ENCODE results near the gene COL18A1. TPM values are rescaled to one million over a fixed set of nuclear protein-coding genes. Genes with fewer than 3 reads are reported as not detected.
A peak's percentile ranks its signal among the peaks of the same experiment; 100 is the strongest.

COL18A1 gene
- polyA plus RNA-seq, 1 donor (not counting 4 experiments of a cell fraction or from before 2014, with no cell fraction given) = 13.0 TPM

GRCh38 chr21:45408271-45408791 lies 3.4 kb downstream of the COL18A1 start:
- Histone ChIP-seq H4K20me1 (ENCODE audit: control insufficient read depth, extremely low read depth, insufficient read depth, low read length) (peaks cover 7% of the 10 kb centered on the region), H3K36me3 (ENCODE audit: control insufficient read depth in 2 of 2, extremely low read depth in 1 of 2, insufficient read depth in 2 of 2, low read length in 2 of 2) (no peaks in the 10 kb centered on the region), H3K4me3 (ENCODE audit: control insufficient read depth in 2 of 3, extremely low read depth in 1 of 3, insufficient read depth in 2 of 3, low read depth in 1 of 3, low read length in 3 of 3) (no peak overlapping the region), H2AFZ (ENCODE audit: control insufficient read depth, low read length) (no peak overlapping the region), H3K27ac (ENCODE audit: control insufficient read depth, insufficient read depth, low read length) (no peak overlapping the region), H3K4me1 (ENCODE audit: control insufficient read depth, extremely low read depth, insufficient read depth, low read length) (peaks cover 65% of the 10 kb centered on the region), H3K9ac (ENCODE audit: control insufficient read depth, extremely low read depth, insufficient read depth, low read length) (no peak overlapping the region), H3K4me2 (ENCODE audit: control insufficient read depth, extremely low read depth, insufficient read depth, low read depth, low read length) (no peak overlapping the region), H3K79me2 (ENCODE audit: control insufficient read depth, insufficient read depth, low read length) (peaks cover 28% of the 10 kb centered on the region), H3K9me3 (ENCODE audit: control insufficient read depth, low read depth, low read length) (no peaks in the 10 kb centered on the region), H3K27me3 (ENCODE audit: control insufficient read depth, extremely low read depth, insufficient read depth, low read length) (no peaks in the 10 kb centered on the region), H3K9me1 (ENCODE audit: control insufficient read depth, extremely low read depth, insufficient read depth, low read length) (peaks cover 5% of the 10 kb centered on the region)
- peak; percentile 34 for FAIRE-seq
- no peak for TF ChIP-seq EZH2 (IDR thresholded peaks at IDR 0.05; ENCODE audit: low read length)
- no peak for TF ChIP-seq CTCF (optimal IDR thresholded peaks at IDR 0.05 in 1 of 3, IDR thresholded peaks at IDR 0.05 in 1 of 3, conservative IDR thresholded peaks at IDR 0.05 in 1 of 3; ENCODE audit: extremely low read depth in 1 of 3, insufficient read depth in 2 of 3, low read length in 3 of 3)
- dilution Hi-C loops (cut with MboI; ENCODE audit: extremely low pct_ligation_motif_present, low sequenced_read_pairs) = no loop called here
- DNase-seq (ENCODE audit: low read depth, low spot score) = no peak

- TF ChIP-seq EZH2 (IDR thresholded peaks at IDR 0.05; ENCODE audit: low read length) (no peak), CTCF (optimal IDR thresholded peaks at IDR 0.05 in 1 of 3, IDR thresholded peaks at IDR 0.05 in 1 of 3, conservative IDR thresholded peaks at IDR 0.05 in 1 of 3; ENCODE audit: extremely low read depth in 1 of 3, insufficient read depth in 2 of 3, low read length in 3 of 3) (no peak)
- no peaks in the 10 kb centered on the region for H3K36me3 ChIP-seq (ENCODE audit: control insufficient read depth in 2 of 2, extremely low read depth in 1 of 2, insufficient read depth in 2 of 2, low read length in 2 of 2)
- no peaks in the 10 kb centered on the region for H3K27me3 ChIP-seq (ENCODE audit: control insufficient read depth, extremely low read depth, insufficient read depth, low read length)
- H3K79me2 ChIP-seq (ENCODE audit: control insufficient read depth, insufficient read depth, low read length) = peaks cover 30% of the 10 kb centered on the region
- dilution Hi-C loops (cut with MboI; ENCODE audit: extremely low pct_ligation_motif_present, low sequenced_read_pairs) = no loop called here
- no peak overlapping the region for H2AFZ ChIP-seq (ENCODE audit: control insufficient read depth, low read length)
- H3K9ac ChIP-seq (ENCODE audit: control insufficient read depth, extremely low read depth, insufficient read depth, low read length) = no peak overlapping the region
- no peak overlapping the region for H3K4me3 ChIP-seq (ENCODE audit: control insufficient read depth in 2 of 3, extremely low read depth in 1 of 3, insufficient read depth in 2 of 3, low read depth in 1 of 3, low read length in 3 of 3)
- no peaks in the 10 kb centered on the region for H3K9me3 ChIP-seq (ENCODE audit: control insufficient read depth, low read depth, low read length)
- peaks cover 60% of the 10 kb centered on the region for H3K4me1 ChIP-seq (ENCODE audit: control insufficient read depth, extremely low read depth, insufficient read depth, low read length)
- peaks cover 2% of the 10 kb centered on the region for H4K20me1 ChIP-seq (ENCODE audit: control insufficient read depth, extremely low read depth, insufficient read depth, low read length)
- peak overlapping the region; percentile 61 for H3K4me2 ChIP-seq (ENCODE audit: control insufficient read depth, extremely low read depth, insufficient read depth, low read depth, low read length)
- no peak overlapping the region for H3K27ac ChIP-seq (ENCODE audit: control insufficient read depth, insufficient read depth, low read length)
- no peak for FAIRE-seq
- no peaks in the 10 kb centered on the region for H3K9me1 ChIP-seq (ENCODE audit: control insufficient read depth, extremely low read depth, insufficient read depth, low read length)
- no peak for DNase-seq (ENCODE audit: low read depth, low spot score)
Measured at GRCh38 chr21:45408801-45409261, 3.9 kb downstream of the COL18A1 start.

Data from keratinocyte (primary cell).